NCI-H2196 treated with DMSO at 0.1 percent for 48 hours (cell line): ENCODE results near the gene TNPO3.
"Not testable (repeated sequence)": the region's sequence is repeated elsewhere in the genome, so short reads cannot be mapped to it uniquely, and the experiment has no call there.

Experiments
- DNase-seq: peaks from one replicate; lab custom pipeline; 2025; ENCODE audit not compliant: unreplicated experiment; lab: John Stamatoyannopoulos, UW

TNPO3 gene

DNA sequence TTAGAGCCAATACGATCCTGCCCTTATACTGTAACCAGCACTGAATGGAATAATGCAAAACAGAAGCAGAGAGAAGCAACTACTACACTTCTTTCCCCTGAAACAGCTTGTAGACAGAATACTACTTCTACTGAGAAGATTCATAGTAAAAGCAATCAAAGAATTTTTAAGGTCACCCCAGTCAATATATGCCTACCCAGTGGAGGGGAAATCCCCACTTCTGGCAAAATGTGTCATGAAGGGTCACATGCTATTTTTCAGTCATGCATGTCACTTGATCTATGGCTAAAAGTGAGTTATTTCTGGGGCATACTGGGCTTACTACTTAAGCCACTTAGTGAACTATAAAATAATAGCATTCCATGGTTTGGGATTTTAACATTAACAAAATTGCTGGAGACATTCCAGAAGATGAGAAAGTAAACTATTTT lies 91.6 kb downstream of the TNPO3 start:
- DNase-seq = no peak

DNA sequence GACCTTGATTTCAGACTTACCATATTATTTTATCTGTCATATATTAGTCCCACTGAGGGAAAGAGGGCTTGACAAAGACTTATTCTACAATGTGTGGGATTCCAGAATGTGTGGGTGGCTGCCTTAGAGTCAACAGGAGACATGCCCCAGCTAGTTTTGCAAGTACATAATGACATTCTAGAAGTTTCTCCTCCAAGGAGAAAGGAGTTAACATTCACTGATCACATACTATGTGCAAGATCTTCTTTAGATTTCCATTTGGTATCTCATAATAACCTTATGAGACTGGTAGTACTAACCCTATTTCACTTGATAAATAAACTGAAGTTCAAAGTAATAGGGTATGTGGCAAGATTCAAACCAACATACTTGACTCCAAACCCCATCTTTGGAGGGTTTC lies 92.0 kb downstream of the TNPO3 start:
- DNase-seq = no peak

DNA sequence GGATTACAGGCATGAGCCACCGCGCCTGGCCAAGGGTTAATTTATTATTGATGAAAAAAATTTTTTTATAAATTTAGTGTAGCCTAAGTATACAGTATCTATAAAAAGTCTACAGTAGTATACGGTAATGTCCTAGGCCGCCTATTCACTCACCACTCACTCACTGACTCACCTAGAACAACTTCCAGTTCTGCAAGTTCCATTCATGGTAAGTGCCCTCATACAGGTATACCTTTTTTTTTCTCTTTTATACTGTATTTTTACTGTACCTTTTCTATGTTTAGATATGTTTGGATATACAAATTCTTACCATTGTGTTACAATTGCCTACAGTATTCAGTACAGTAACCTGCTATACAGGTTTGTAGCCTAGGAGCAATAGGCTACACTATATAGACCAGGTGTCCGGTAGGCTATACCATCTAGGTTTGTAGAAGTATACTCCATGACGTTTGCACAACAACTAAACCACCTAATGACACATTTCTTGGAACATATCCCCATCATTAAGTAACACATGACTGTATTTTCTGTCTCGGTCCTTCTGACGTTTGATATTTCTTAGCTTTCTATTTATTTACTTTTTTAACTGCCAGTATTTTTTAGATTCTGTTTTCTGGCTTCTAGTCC lies 93.8 kb downstream of the TNPO3 start:
- no peak for DNase-seq

DNA sequence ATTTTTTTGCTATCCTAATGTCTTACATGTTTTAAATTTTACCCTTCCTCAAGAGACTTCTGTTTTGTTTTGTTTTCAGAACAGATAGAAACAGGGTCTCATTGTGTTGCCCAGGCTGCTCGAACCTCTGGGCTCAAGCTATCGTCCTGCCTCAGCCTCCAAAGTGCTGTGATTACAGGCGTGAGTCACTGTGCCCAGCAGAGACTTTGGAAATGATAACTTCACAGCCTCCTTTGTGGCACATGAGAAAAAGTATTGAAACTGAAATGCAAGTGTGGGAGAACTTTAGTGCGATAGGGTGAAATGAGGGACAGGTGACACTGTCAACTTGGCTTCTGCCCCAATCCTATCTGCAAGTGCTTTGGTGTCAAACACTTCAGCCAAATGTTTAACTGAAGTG lies 95.6 kb downstream of the TNPO3 start:
- DNase-seq = no peak

DNA sequence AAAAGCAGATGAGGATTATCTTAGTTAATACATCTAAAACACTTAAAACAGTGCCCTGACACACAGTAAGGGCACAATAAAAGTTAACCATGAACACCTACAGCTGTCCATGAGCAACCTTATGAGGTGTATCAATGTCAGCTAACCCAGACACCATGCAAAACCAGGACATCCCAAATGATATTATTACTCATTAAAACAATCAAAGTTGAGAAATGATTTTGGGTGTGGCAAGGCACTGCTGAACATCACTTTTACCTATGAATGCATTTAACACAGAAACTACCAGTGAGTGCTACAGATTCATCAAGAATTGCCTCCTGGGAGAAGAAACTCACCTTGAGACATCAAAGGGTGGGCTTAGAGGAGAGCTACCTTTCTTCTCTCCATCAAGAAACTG lies 98.9 kb downstream of the TNPO3 start:
- DNase-seq = no peak

DNA sequence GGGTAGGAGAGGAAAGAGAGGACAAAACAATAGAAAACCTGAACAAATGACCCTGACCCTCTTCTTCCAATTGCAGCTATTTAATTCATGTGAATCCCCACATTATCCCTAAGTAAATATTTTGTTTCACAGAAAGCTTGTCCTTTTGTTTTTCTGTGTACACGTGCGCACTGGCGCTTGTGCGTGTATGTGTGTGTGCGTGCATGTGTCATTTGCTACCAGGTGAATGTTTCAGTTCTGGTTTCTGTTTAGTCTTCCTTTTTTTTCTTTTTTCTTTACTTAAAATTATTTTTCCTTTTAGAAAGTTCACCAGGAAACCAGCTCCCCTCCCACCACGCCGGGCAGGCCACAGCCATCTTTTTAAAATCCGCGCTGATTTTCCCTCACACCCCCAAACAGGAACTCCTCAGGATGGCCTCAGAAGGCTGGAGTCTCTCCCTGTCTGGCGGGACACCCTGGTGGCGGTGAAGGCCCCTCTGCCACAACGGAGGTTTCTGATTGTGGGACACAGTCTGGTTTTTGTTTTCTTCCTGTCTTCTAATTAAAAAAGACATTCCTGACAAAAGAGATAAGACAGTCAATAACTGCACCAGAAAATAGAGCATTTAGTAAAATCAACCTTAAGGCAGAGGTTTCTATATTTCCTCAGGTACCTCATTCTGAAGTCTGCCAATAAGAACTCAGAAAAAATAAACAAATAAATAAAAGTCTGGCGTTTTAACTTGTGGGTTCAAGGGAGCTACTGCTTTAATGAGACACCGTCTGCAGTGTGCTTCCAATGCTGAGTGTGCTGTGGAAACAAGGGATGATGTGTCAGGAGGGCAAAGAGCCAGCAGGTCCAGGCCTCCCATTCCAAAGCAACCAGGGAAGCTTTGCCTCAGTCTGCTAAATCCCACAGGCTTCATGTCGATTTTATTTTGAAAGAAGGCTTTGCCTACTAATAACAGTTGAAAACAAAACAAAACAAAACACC lies 99.8 kb downstream of the TNPO3 start:
- no peak for DNase-seq

DNA sequence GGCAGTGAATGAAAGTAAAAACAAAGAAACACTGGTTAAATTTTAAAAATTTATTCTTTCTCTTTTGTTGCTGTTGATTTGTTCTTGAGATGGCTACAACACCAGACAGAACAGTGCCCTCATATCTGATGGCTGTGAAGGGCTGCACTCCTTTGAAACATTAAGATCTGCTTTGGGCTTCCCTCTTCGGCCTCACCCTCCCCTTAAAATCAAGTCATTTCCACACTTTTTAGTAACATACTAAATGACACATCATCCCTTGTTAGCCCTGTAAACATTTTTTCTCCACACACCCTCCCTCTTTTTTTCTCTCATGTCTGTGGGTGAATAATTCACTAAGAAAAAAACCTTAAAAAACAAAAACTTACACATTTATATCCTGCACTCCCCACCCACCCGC lies 100.8 kb downstream of the TNPO3 start:
- DNase-seq = no peak

DNA sequence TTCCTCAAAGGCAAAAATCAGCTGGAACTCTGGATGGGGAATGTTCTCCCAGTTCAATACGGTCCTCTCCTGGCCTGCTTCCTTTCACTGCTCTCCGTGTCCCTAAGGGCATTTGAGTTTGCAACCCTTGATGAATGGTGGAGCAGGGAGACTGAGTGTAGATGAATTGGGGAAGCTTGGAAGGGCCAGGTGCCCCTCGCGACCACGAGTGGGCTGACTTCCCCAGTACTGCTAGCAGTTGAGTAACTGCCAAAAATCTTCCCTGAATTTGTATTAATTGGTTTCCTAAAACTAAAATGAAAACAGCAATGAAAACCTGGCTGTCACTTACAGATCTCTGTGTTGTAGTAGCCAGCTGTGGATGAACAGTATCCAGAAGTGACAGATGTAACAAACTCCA lies 103.6 kb downstream of the TNPO3 start:
- DNase-seq = no peak

DNA sequence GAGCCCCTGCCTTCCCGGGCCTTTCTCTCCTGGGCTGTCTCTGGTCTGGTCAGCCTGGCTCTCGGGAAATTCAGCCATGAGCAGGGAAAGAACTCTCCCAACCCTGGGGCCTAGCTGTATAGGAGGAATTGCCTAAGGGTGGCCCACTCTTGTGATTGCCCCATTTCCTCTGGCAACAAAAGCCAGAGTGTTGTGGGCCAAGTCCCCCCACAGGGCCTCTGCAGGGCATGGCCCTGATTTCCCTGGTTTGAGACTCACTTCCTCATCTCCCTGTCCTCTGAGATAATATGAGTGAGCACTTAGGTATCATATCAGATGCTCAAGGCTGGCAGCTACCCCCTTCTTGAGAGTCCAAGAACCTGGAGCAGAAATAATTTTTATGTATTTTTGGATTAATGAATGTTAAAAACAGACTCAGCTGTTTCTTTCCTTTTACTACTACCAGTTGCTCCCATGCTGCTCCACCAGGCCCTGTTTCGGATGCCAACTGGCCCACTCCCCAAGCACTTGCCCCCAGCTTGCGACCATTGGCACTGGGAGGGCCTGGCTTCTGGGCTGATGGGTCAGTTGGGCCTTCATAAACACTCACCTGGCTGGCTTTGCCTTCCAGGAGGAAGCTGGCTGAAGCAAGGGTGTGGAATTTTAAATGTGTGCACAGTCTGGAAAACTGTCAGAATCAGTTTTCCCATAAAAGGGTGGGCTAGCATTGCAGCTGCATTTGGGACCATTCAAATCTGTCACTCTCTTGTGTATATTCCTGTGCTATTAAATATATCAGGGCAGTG lies 105.7 kb downstream of the TNPO3 start:
- DNase-seq = no peak

DNA sequence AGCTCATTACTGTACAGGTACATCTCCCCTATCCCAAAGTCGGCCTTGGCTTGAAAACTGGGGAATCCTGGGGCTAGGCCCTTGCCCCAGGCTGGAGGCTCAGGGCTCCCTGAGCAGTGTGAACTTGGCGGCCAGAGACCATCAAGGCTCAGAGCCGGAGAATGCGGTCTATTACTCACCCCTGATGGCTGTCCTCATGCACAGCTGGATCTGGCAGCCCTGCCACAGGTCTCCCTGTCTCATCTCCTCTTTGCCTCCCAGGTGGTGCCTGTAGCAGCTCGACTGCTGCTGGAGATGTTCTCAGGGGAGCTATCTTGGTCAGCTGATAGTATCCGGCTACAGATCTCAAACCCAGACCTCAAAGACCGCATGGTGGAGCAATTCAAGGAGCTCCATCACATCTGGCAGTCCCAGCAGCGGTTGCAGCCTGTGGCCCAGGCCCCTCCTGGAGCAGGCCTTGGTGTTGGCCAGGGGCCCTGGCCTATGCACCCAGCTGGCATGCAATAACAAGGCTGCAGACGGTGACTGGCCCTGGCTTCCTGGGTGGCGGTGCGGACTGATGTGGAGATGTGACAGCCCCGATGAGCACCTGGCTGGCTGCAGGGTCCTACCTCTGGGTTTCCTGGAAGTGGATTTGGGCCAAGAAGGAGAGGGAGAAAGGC lies 106.5 kb downstream of the TNPO3 start:
- no peak for DNase-seq

DNA sequence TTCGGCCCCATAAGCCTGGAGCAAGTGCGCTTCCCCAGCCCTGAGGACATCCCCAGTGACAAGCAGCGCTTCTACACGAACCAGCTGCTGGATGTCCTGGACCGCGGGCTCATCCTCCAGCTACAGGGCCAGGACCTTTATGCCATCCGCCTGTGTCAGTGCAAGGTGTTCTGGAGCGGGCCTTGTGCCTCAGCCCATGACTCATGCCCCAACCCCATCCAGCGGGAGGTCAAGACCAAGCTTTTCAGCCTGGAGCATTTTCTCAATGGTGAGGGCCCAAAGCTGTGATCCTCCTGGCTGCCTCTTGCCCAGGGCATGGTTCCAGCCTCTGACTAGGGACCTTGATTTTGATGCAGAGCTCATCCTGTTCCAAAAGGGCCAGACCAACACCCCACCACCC lies 107.1 kb downstream of the TNPO3 start:
- no peak for DNase-seq

DNA sequence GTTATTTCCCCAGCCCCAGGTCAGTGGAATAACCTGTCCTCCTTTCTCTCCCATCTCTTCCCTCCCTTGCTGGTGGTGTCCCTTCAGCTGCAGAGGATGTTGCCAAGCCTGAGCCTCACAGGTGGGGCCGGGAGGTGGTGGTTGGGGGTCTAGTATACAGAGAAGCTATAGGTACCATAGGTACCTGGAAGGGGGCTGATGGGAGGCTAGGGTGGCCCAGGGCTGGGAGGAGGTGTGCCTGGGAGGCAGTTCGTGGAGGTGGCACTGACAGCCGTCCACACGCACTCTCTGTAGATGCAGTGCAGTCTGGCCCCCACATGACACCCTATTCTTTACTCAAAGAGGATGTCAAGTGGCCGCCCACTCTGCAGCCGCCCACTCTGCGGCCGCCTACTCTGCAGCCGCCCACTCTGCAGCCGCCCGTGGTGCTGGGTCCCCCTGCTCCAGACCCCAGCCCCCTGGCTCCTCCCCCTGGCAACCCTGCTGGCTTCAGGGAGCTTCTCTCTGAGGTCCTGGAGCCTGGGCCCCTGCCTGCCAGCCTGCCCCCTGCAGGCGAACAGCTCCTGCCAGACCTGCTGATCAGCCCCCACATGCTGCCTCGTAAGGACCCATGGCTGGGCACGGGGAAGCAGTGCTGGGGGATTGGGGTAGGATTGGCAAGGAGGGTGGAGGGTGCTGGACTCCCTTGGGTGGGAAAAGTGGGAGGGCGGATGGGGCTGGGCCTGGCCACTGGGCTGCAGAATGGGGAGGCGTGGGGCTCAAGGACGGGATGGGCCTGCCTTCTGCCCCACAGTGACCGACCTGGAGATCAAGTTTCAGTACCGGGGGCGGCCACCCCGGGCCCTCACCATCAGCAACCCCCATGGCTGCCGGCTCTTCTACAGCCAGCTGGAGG lies 107.7 kb downstream of the TNPO3 start:
- DNase-seq = no peak

DNA sequence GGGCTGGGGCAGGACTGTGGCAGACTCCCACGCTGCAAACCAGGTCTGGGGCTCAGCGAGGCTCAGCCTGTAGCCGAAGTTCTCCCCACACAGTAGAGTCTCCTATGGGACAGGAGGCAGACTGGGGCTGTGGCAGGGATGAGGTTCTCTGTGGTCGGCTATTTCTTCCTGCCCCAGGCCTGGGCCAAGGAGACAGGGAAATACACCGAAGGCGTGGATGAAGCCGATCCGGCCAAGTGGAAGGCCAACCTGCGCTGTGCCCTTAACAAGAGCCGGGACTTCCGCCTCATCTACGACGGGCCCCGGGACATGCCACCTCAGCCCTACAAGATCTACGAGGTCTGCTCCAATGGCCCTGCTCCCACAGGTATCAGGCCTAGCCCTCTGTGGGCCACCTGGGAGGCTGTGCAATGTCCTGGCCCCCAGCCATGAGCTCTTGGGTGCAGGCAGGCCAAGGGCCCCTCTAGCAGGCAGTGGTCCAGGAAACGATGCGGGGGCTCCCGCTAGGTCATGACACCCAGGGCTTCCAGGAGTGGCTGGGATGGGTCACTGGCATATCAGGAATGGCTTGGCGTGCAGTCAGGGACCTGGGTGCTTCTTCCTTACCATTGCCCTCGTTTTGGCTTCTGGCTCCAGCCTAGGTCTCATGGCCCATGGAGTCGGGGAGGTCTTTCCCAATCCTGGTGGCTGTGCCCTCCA lies 109.1 kb downstream of the TNPO3 start:
- no peak for DNase-seq

DNA sequence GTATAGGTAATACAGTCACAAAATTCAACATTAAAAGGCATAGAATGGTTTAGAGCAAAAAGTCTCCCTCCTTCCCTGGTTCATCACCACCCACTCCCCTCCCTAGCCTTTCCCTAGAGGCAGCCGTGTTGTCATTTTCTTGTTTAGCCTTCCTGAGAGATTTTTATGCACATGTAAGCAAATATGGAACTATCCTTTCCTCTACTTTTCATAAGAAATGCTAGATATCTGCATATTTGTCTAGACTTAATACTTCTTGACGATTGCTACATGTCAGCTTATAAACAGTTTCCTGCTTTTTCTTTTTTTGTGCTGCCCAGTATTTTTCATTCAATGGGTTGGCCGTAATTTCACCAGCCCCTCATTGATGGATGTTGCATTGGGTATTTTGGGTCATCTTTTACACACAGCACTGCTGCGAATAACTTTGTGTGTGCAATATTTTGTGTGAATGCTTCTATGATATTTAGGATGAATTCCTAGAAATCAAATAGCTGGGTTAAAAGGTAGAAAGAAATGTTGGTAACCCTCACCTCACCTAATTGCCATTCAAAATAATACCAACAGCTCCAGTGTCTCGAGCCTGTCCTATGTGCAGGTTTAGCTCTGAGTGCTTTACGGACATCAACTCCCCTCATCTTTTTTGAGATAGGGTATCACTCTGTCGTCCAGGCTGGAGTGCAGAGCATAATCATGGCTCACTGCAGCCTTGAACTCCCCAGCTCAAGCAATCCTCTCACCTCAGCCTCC lies 110.2 kb downstream of the TNPO3 start:
- DNase-seq = no peak

DNA sequence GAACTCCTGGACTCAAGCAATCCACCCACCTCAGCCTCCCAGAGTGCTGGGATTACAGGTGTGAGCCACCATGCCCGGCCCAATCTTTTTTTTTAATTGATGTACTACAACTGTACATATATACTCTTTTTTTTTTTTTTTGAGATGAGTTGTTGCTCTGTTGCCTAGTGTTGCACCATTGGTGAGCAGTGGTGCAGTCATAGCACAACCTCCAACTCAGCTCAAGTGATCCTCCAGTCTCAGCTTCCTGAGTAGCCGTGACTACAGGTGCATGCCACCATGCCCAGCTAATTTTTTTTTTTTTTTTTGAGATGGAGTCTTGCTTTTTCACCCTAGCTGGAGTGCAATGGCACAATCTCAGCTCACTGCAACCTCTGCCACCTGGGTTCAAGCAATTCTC lies 111.7 kb downstream of the TNPO3 start:
- DNase-seq = not testable (repeated sequence)

DNA sequence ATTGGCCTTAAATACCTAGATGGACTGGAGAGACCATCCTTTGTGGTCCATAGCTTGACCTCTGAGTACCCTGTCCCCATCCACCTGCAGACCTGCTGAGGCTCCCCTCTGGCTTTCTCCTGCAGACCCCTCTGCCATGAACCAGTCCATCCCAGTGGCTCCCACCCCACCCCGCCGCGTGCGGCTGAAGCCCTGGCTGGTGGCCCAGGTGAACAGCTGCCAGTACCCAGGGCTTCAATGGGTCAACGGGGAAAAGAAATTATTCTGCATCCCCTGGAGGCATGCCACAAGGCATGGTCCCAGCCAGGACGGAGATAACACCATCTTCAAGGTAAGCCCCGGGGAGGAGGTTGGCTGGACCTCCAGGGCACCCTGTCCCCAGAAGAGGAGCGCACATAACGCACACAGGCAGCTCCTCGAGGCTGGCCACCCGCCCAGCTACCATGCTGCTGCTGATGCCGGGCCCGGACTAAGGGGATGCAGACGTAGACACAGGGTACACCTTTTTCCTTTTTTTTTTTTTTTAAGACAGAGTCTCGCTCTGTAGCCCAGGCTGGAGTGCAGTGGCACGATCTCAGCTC lies 112.9 kb downstream of the TNPO3 start:
- DNase-seq = no peak

DNA sequence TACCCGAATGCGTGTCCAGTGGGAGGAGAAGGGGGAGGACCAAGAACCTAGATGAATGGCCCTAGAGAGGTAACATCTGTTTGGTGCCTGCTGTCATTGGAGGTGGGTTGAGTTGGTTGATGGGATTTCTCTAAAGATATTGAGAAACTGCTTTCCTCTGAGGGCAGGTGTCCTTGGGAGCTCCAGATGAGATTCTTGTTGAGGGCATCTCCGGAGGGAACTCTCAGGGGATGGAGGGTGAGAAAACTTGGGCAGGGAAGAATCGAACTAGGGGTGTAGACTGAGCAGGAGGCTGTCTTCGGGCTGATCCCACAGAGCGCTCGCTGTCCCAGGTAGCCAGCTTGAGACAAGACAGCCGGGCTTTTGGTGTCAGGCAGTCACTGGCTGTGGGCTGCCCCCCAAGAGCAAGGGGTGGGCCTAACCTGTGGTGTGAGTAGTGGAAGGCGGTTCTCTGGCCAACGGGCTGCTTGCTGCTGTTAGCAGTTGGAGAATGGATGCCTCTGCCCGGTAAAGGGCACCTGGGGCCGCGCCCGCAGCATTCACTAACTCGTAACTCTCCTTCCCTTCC lies 113.5 kb downstream of the TNPO3 start:
- no peak for DNase-seq
